Measurements from ENCODE around the gene SPOCK2. TPM values are rescaled to one million over a fixed set of nuclear protein-coding genes. Genes with fewer than 3 reads are reported as not detected.

Gene SPOCK2
- total RNA-seq, 1 donor from 2014 or later = 108 TPM

DNA sequence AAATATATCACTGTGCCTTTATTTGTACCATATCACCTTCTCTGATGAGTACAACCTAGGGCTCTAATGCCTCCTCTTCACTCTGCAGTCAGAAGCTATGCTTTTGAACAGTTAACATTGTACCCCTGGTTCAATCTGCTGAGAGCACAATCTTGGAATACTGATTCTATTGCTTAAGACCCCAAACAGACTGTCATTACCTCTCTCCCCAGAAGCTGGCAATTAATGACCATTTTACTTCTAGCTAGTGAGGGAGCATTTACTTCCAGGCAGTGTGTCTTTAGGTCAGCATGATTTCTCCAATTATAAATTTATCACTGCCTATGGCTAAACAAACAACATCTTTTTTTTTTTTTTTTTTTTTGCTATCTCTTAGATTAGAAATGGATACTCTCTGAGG, 36.0 kb upstream of the SPOCK2 start:
- TF ChIP-seq, protein P1, sequence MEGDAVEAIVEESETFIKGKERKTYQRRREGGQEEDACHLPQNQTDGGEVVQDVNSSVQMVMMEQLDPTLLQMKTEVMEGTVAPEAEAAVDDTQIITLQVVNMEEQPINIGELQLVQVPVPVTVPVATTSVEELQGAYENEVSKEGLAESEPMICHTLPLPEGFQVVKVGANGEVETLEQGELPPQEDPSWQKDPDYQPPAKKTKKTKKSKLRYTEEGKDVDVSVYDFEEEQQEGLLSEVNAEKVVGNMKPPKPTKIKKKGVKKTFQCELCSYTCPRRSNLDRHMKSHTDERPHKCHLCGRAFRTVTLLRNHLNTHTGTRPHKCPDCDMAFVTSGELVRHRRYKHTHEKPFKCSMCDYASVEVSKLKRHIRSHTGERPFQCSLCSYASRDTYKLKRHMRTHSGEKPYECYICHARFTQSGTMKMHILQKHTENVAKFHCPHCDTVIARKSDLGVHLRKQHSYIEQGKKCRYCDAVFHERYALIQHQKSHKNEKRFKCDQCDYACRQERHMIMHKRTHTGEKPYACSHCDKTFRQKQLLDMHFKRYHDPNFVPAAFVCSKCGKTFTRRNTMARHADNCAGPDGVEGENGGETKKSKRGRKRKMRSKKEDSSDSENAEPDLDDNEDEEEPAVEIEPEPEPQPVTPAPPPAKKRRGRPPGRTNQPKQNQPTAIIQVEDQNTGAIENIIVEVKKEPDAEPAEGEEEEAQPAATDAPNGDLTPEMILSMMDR (IDR thresholded peaks at IDR 0.05) = no peak
- Histone ChIP-seq H3K9me3 (no peaks in the 10 kb centered on the region), H3K4me1 (no peaks in the 10 kb centered on the region), H3K27ac (no peak overlapping the region), H3K27me3 (ENCODE audit: low read depth) (no peaks in the 10 kb centered on the region), H3K4me3 (no peak overlapping the region), H3K36me3 (peaks cover 15% of the 10 kb centered on the region)
- ATAC-seq = no peak
- no peak for DNase-seq
- intact Hi-C loops (cut with DNase I) = no loop called here

GRCh38 chr10:72123616-72124015, 35.3 kb upstream of the SPOCK2 start:
- ATAC-seq = no peak
- H3K4me1 ChIP-seq = no peaks in the 10 kb centered on the region
- no peaks in the 10 kb centered on the region for H3K27me3 ChIP-seq (ENCODE audit: low read depth)
- intact Hi-C loops (cut with DNase I) = no loop called here
- H3K27ac ChIP-seq = no peak overlapping the region
- no peak for DNase-seq
- H3K9me3 ChIP-seq = no peaks in the 10 kb centered on the region
- H3K36me3 ChIP-seq = peaks cover 15% of the 10 kb centered on the region
- H3K4me3 ChIP-seq = no peak overlapping the region
- TF ChIP-seq, protein P1 (IDR thresholded peaks at IDR 0.05) = no peak

GRCh38 chr10:72122221-72122620, 33.9 kb upstream of the SPOCK2 start:
- no peak for DNase-seq
- H3K4me1 ChIP-seq = no peaks in the 10 kb centered on the region
- H3K9me3 ChIP-seq = no peaks in the 10 kb centered on the region
- peaks cover 5% of the 10 kb centered on the region for H3K36me3 ChIP-seq
- no peaks in the 10 kb centered on the region for H3K27me3 ChIP-seq (ENCODE audit: low read depth)
- H3K27ac ChIP-seq = no peak overlapping the region
- no peak overlapping the region for H3K4me3 ChIP-seq
- intact Hi-C loops (cut with DNase I) = no loop called here
- TF ChIP-seq, protein P1 (IDR thresholded peaks at IDR 0.05) = no peak
- ATAC-seq = no peak

DNA sequence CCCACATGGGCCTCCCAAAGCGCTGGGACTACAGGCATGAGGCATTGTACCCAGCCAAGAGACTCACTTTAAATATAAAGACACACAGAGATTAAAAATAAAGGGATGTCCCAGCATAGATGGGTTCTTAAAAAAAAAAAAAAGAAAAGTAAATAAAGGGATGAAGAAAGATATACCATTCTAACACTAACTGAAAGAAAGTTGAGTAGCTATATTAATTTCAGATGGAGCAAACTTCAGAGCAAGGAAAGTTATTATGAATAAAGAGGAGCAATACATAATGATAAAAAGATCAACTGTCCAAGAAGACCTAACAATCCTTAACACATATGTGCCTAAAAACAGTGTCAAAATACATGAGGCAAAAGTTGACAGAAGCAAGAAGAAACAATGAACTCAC, 33.0 kb upstream of the SPOCK2 start:
- Histone ChIP-seq H3K27ac (no peak overlapping the region), H3K9me3 (no peaks in the 10 kb centered on the region), H3K4me3 (no peak overlapping the region), H3K36me3 (no peaks in the 10 kb centered on the region), H3K27me3 (ENCODE audit: low read depth) (no peaks in the 10 kb centered on the region), H3K4me1 (no peaks in the 10 kb centered on the region)
- TF ChIP-seq, protein P1 (IDR thresholded peaks at IDR 0.05) = no peak
- DNase-seq (no peak), ATAC-seq (no peak)
- intact Hi-C loops (cut with DNase I) = no loop called here

- TF ChIP-seq, protein P1 (IDR thresholded peaks at IDR 0.05) = no peak
- H3K9me3 ChIP-seq = no peaks in the 10 kb centered on the region
- H3K27ac ChIP-seq = no peak overlapping the region
- no peak for DNase-seq
- no peaks in the 10 kb centered on the region for H3K27me3 ChIP-seq (ENCODE audit: low read depth)
- H3K36me3 ChIP-seq = no peaks in the 10 kb centered on the region
- H3K4me3 ChIP-seq = no peak overlapping the region
- H3K4me1 ChIP-seq = no peaks in the 10 kb centered on the region
- no peak for ATAC-seq
- intact Hi-C loops (cut with DNase I) = no loop called here
Observed at GRCh38 chr10:72116372-72116771, 28.0 kb upstream of the SPOCK2 start.

Data from lower lobe of right lung (tissue), 2 donors.